CD14-positive monocyte (primary cell): ENCODE data around the gene SPRED2. TPM values are rescaled to one million over a fixed set of nuclear protein-coding genes. Genes with fewer than 3 reads are reported as not detected.

ENCODE experiments used
- DNase-seq, 3 donors: peaks; one replicate each; pipeline ENCODE4 v3.0.0-alpha.2; 2011 to 2022
- H2AFZ ChIP-seq: 2 replicates; pipeline ENCODE4 v1.6.0; 2012; ENCODE audit warnings: mild to moderate bottlenecking, low read depth, low read length, inconsistent platforms; ENCODE audit not compliant: insufficient read depth, poor library complexity, severe bottlenecking
- H3K27ac ChIP-seq, 2 donors: 1 replicate in 1 of 2; 2 replicates in 1 of 2; pipeline ENCODE4 v1.5.1; 2012 to 2013; ENCODE audit warnings: low read length in 2 of 2, control low read depth in 1 of 2, inconsistent platforms in 1 of 2, low read depth in 1 of 2, mild to moderate bottlenecking in 1 of 2
- H3K27me3 ChIP-seq, 2 donors: one replicate each; pipeline versions ENCODE4 v1.6.0 to v1.6.1; 2011 to 2013; ENCODE audit warnings: low read length in 2 of 2; ENCODE audit not compliant: control insufficient read depth in 2 of 2, insufficient read depth in 2 of 2
- H3K36me3 ChIP-seq, 2 donors: replicated peaks in 1 of 2; 1 replicate in 1 of 2; 2 replicates in 1 of 2; pipeline versions ENCODE4 v1.5.1 to v1.6.1; 2012 to 2013; ENCODE audit warnings: low read length in 2 of 2, control low read depth in 1 of 2, inconsistent platforms in 1 of 2, mild to moderate bottlenecking in 1 of 2; ENCODE audit not compliant: insufficient read depth in 2 of 2, control insufficient read depth in 1 of 2
- H3K4me1 ChIP-seq, 2 donors: 1 replicate in 1 of 2; 2 replicates in 1 of 2; pipeline versions ENCODE4 v1.5.1 to v1.6.1; 2012 to 2013; ENCODE audit warnings: low read length in 2 of 2, control low read depth in 1 of 2, inconsistent platforms in 1 of 2, mild to moderate bottlenecking in 1 of 2, moderate library complexity in 1 of 2; ENCODE audit not compliant: insufficient read depth in 2 of 2, control insufficient read depth in 1 of 2
- H3K4me2 ChIP-seq: replicated peaks from 2 replicates; pipeline ENCODE3; 2012; ENCODE audit warnings: low read length, moderate library complexity, mild to moderate bottlenecking; ENCODE audit not compliant: poor library complexity, severe bottlenecking; ENCODE audit errors: extremely low read depth
- H3K4me3 ChIP-seq, 3 experiments: fragments of 200-600 bp in 1 of 3; sonication (generic) in 1 of 3; replicated peaks in 1 of 3; 1 replicate in 2 of 3; 2 replicates in 1 of 3; pipeline ENCODE4 v1.5.1; 2011 to 2013; ENCODE audit warnings: low read length in 3 of 3, mild to moderate bottlenecking in 3 of 3, control low read depth in 2 of 3, low read depth in 2 of 3, inconsistent platforms in 1 of 3, moderate library complexity in 1 of 3
- H3K79me2 ChIP-seq: 2 replicates; pipeline ENCODE4 v1.6.0; 2012; ENCODE audit warnings: mild to moderate bottlenecking, control low read depth, inconsistent platforms, low read length, moderate library complexity; ENCODE audit not compliant: insufficient read depth
- H3K9ac ChIP-seq: 2 replicates; pipeline ENCODE4 v1.6.0; 2017; ENCODE audit warnings: low read length, mild to moderate bottlenecking; ENCODE audit not compliant: insufficient read depth, poor library complexity, severe bottlenecking
- H3K9me3 ChIP-seq, 2 donors: replicated peaks in 1 of 2; 1 replicate in 1 of 2; 2 replicates in 1 of 2; pipeline versions ENCODE4 v1.5.1 to v1.6.1; 2012 to 2013; ENCODE audit warnings: low read length in 2 of 2, control low read depth in 1 of 2; ENCODE audit not compliant: control insufficient read depth in 1 of 2, insufficient read depth in 1 of 2
- H4K20me1 ChIP-seq: 2 replicates; pipeline ENCODE4 v1.6.0; 2012; ENCODE audit warnings: mild to moderate bottlenecking, low read length, control low read depth, moderate library complexity; ENCODE audit not compliant: insufficient read depth
- H3K27ac Mint-ChIP-seq, 7 donors: one replicate each; pipeline ENCODE4 v1.8.0; 2020; ENCODE audit warnings: mild to moderate bottlenecking in 7 of 7, mixed read lengths in 7 of 7, moderate library complexity in 6 of 7, inconsistent platforms in 2 of 7
- H3K27me3 Mint-ChIP-seq, 3 donors: one replicate each; pipeline ENCODE4 v1.8.0; 2021 to 2022; ENCODE audit warnings: low read depth in 3 of 3, mild to moderate bottlenecking in 3 of 3, mixed read lengths in 3 of 3, moderate library complexity in 3 of 3, inconsistent platforms in 1 of 3
- H3K36me3 Mint-ChIP-seq, 2 donors: one replicate each; pipeline ENCODE4 v1.8.0; 2020; ENCODE audit warnings: mixed read lengths in 2 of 2, inconsistent platforms in 1 of 2, mild to moderate bottlenecking in 1 of 2
- H3K4me1 Mint-ChIP-seq: one replicate; pipeline ENCODE4 v1.8.0; 2020; ENCODE audit warnings: mild to moderate bottlenecking, mixed read lengths
- H3K4me3 Mint-ChIP-seq, 2 donors: one replicate each; pipeline ENCODE4 v1.8.0; 2020; ENCODE audit warnings: mild to moderate bottlenecking in 2 of 2, mixed read lengths in 2 of 2, moderate library complexity in 1 of 2
- H3K9me3 Mint-ChIP-seq, 7 donors: one replicate each; pipeline ENCODE4 v1.8.0; 2020 to 2022; ENCODE audit warnings: mixed read lengths in 7 of 7, mild to moderate bottlenecking in 6 of 7, moderate library complexity in 6 of 7, inconsistent platforms in 2 of 7
- WGBS: methylation state at CpG from one replicate; pipeline ENCODE4 v1.1.5; 2013; ENCODE audit warnings: missing lambda C conversion rate; ENCODE audit not compliant: insufficient coverage; 5-methylcytosine and 5-hydroxymethylcytosine counted together
- intact Hi-C, 2 donors: fragments of 100-400 bp; cut with micrococcal nuclease; formaldehyde crosslinking; loops; one replicate each; pipeline versions ENCODE4 v1.15.0 to v1.15.1; 2023
- polyA plus RNA-seq, 3 donors: library from polyadenylated mRNA; depleted of rRNA in 1 of 3; unstranded in 2 of 3; stranded (reverse) in 1 of 3; fragments of 300-500 nt in 2 of 3; fragments of >200 nt in 1 of 3; fragmentation: Illumina TruSeq in 2 of 3; gene quantifications; 1 replicate in 2 of 3; 2 replicates in 1 of 3; pipeline ENCODE4 v1.2.3, GENCODE V29; 2012 to 2021
- TF ChIP-seq, protein P1 (sequence below): fragments of 200-600 bp; IDR thresholded peaks from one replicate; pipeline ENCODE4 v1.8.0; 2022; ENCODE audit warnings: antibody characterized with exemption, mild to moderate bottlenecking

Gene SPRED2
- polyA plus RNA-seq, 3 donors, result 0.20 to 2.0 (median 0.33) TPM

GRCh38 chr2:65369574-65369973, 62.8 kb downstream of the SPRED2 start:
- peaks cover 3% of the 10 kb centered on the region for H3K79me2 ChIP-seq
- H3K27me3 Mint-ChIP-seq, result peaks cover 0 to 2% (median 0%) of the 10 kb centered on the region in 3 donors
- peaks cover 39 to 51% of the 10 kb centered on the region in 2 donors for H3K4me1 ChIP-seq
- no peak overlapping the region for H3K4me3 Mint-ChIP-seq
- H4K20me1 ChIP-seq, result no peaks in the 10 kb centered on the region
- no peak overlapping the region for H3K9ac ChIP-seq
- H3K27me3 ChIP-seq, result no peaks in the 10 kb centered on the region
- no peak overlapping the region for H3K4me2 ChIP-seq
- H3K36me3 Mint-ChIP-seq, result peaks cover 0 to 12% of the 10 kb centered on the region in 2 donors
- peaks cover 48% of the 10 kb centered on the region for H3K4me1 Mint-ChIP-seq
- H3K9me3 Mint-ChIP-seq, result no peaks in the 10 kb centered on the region
- H3K27ac Mint-ChIP-seq, result no peak overlapping the region
- no peaks in the 10 kb centered on the region for H3K36me3 ChIP-seq
- DNase-seq, result no peak
- intact Hi-C loops, result loop anchor here (5.0 to 10.0 kb wide), 3 partner anchors 63 to 142 kb away; partner anchors contain the start of genes SPRED2 (in 2 of the 2) and ACTR2 (in 1 of the 2)
- 60% methylated on average over 1 of the region's 2 CpGs for WGBS
- no peaks in the 10 kb centered on the region for H3K9me3 ChIP-seq
- TF ChIP-seq, protein P1, sequence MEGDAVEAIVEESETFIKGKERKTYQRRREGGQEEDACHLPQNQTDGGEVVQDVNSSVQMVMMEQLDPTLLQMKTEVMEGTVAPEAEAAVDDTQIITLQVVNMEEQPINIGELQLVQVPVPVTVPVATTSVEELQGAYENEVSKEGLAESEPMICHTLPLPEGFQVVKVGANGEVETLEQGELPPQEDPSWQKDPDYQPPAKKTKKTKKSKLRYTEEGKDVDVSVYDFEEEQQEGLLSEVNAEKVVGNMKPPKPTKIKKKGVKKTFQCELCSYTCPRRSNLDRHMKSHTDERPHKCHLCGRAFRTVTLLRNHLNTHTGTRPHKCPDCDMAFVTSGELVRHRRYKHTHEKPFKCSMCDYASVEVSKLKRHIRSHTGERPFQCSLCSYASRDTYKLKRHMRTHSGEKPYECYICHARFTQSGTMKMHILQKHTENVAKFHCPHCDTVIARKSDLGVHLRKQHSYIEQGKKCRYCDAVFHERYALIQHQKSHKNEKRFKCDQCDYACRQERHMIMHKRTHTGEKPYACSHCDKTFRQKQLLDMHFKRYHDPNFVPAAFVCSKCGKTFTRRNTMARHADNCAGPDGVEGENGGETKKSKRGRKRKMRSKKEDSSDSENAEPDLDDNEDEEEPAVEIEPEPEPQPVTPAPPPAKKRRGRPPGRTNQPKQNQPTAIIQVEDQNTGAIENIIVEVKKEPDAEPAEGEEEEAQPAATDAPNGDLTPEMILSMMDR, result no peak
- H3K4me3 ChIP-seq, result no peak overlapping the region
- H2AFZ ChIP-seq, result no peak overlapping the region
- no peak overlapping the region for H3K27ac ChIP-seq

DNA sequence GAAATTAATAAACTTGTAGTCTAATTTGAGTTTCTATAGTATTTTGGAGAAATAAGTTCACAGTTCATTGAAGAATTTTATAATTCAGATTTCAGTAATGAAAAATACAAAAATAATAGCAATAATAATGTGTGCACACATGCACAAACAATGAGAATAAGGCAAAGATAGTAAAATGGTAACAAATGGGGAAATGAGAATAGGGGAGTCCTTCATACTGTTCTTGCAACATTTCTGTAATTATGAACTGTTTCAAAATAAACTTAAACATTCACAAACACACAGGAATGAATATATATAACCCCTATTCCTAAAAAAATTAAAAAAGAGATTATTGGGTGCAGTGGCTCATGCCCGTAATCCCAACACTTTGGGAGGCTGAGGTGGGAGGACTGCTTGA, 63.9 kb downstream of the SPRED2 start:
- Histone ChIP-seq H4K20me1 (no peaks in the 10 kb centered on the region), H3K9ac (no peak overlapping the region), H3K4me2 (peak overlapping the region; percentile 0), H3K36me3 (no peaks in the 10 kb centered on the region), H3K4me1 (peaks cover 39 to 51% of the 10 kb centered on the region in 2 donors), H2AFZ (no peak overlapping the region), H3K27me3 (no peaks in the 10 kb centered on the region), H3K9me3 (no peaks in the 10 kb centered on the region), H3K27ac (peak overlapping the region in 1 of 2 donors; percentile 66), H3K4me3 (peak overlapping the region in 1 of 3 experiments; percentile 5), H3K79me2 (peaks cover 3% of the 10 kb centered on the region)
- peaks cover 0 to 10% of the 10 kb centered on the region in 2 donors for H3K36me3 Mint-ChIP-seq
- DNase-seq, result peak in 2 of 3 donors; percentile 41 to 51
- peak overlapping the region in 1 of 2 donors; percentile 16 for H3K4me3 Mint-ChIP-seq
- TF ChIP-seq, protein P1, result no peak
- H3K9me3 Mint-ChIP-seq, result no peaks in the 10 kb centered on the region
- peaks cover 48% of the 10 kb centered on the region for H3K4me1 Mint-ChIP-seq
- peaks cover 0 to 2% (median 0%) of the 10 kb centered on the region in 3 donors for H3K27me3 Mint-ChIP-seq
- intact Hi-C loops, result loop anchor here (5.0 to 10.0 kb wide), 3 partner anchors 64 to 141 kb away; partner anchors contain the start of genes SPRED2 (in 2 of the 2) and ACTR2 (in 1 of the 2)
- H3K27ac Mint-ChIP-seq, result peak overlapping the region in 4 of 7 donors; percentile 34 to 79 (median 52)
- WGBS, result 100% methylated on average over 1 of the region's 1 CpG
